Left lung (tissue), 10 donors: ENCODE results near the gene MCRIP2. TPM values are rescaled to one million over a fixed set of nuclear protein-coding genes. Genes with fewer than 3 reads are reported as not detected.

Experiments
- ATAC-seq: fragments of 200-7000 bp; cut with Tn5 transposase; one replicate; pipeline ENCODE4 v1.9.1; 2020; ENCODE audit warnings: moderate library complexity
- DNase-seq, 4 donors: peaks; one replicate each; pipeline ENCODE4 v3.0.0-alpha.2; 2013 to 2020
- H3K27ac ChIP-seq, 2 donors: fragments of 200-600 bp; sonication (generic) in 1 of 2; one replicate each; pipeline versions ENCODE4 v1.5.0 to v1.8.0; 2020 to 2021
- H3K27me3 ChIP-seq, 2 donors: fragments of 200-600 bp; sonication (generic) in 1 of 2; one replicate each; pipeline versions ENCODE4 v1.5.0 to v1.8.0; 2020 to 2021
- H3K36me3 ChIP-seq, 2 donors: fragments of 200-600 bp; sonication (generic) in 1 of 2; one replicate each; pipeline versions ENCODE4 v1.5.0 to v1.8.0; 2020 to 2021
- H3K4me1 ChIP-seq, 2 donors: fragments of 200-600 bp; one replicate each; pipeline ENCODE4 v1.8.0; 2021
- H3K4me3 ChIP-seq, 2 donors: fragments of 200-600 bp; sonication (generic) in 1 of 2; one replicate each; pipeline versions ENCODE4 v1.5.0 to v1.8.0; 2020 to 2021; ENCODE audit warnings: mild to moderate bottlenecking in 1 of 2
- H3K9me3 ChIP-seq, 2 donors: fragments of 200-600 bp; sonication (generic) in 1 of 2; one replicate each; pipeline versions ENCODE4 v1.5.0 to v1.8.0; 2020 to 2021
- CTCF ChIP-seq, 2 donors: fragments of 200-600 bp; sonication (generic) in 1 of 2; IDR thresholded peaks; one replicate each; pipeline versions ENCODE4 v1.5.0 to v1.8.0; 2021; ENCODE audit warnings: antibody characterized with exemption in 2 of 2
- intact Hi-C, 2 donors: fragments of 100-400 bp; cut with DNase I; formaldehyde crosslinking; loops; one replicate each; pipeline versions ENCODE4 v1.11.2 to v1.14.2; 2022
- polyA plus RNA-seq, 6 donors: library from polyadenylated mRNA; unstranded; fragments of 120-200 nt; gene quantifications; one replicate each; pipeline ENCODE4 v1.2.1, GENCODE V29; 2013; ENCODE audit not compliant: insufficient read length in 6 of 6
- total RNA-seq, 2 donors: library from RNA; stranded (reverse); fragmentation: NEBNext Ultra II Directional; extraction: Animal tissue kit (Norgen Biotek cat#: 25700); gene quantifications; one replicate each; pipeline ENCODE4 v1.2.1, GENCODE V29; 2021
- donor health status: DM: no; HTN: yes; CAD: no.
- donor health status: DM: no; HTN: no; CAD: no.

The MCRIP2 gene
- total and polyA plus RNA-seq, 8 donors: 6.8 to 42.5 (median 12.1) TPM

- Histone ChIP-seq H3K27me3 (peaks cover 0 to 33% of the 10 kb centered on the region in 2 donors), H3K9me3 (no peaks in the 10 kb centered on the region), H3K27ac (no peak within 1 kb of the TSS), H3K36me3 (peaks cover 0 to 45% of the 10 kb centered on the region in 2 donors), H3K4me1 (peaks cover 11 to 34% of the 10 kb centered on the region in 2 donors), H3K4me3 (no peak within 1 kb of the TSS)
- intact Hi-C loops: no loop called here
- no peak for DNase-seq
- TF ChIP-seq CTCF (IDR thresholded peaks at IDR 0.05): no peak
- ATAC-seq: no peak
Observed at GRCh38 chr16:674968-675883, 33.6 kb downstream of the MCRIP2 start, which contains the start of gene RHBDL1. Gene RHBDL1, plus strand, starts transcription at chr16:675671. Its CDS starts 120 bp downstream, at chr16:675791.

GRCh38 chr16:675884-676564 is 34.4 kb downstream of the MCRIP2 start:
- DNase-seq (no peak), ATAC-seq (no peak)
- TF ChIP-seq CTCF (IDR thresholded peaks at IDR 0.05): no peak
- Histone ChIP-seq H3K36me3 (peaks cover 0 to 38% of the 10 kb centered on the region in 2 donors), H3K4me3 (no peak overlapping the region), H3K4me1 (peaks cover 14 to 38% of the 10 kb centered on the region in 2 donors), H3K27me3 (peaks cover 0 to 33% of the 10 kb centered on the region in 2 donors), H3K27ac (no peak overlapping the region), H3K9me3 (no peaks in the 10 kb centered on the region)
- intact Hi-C loops: no loop called here

- Histone ChIP-seq H3K4me3 (no peak overlapping the region), H3K27ac (no peak overlapping the region), H3K36me3 (peaks cover 0 to 36% of the 10 kb centered on the region in 2 donors), H3K27me3 (peaks cover 0 to 33% of the 10 kb centered on the region in 2 donors), H3K4me1 (peaks cover 19 to 43% of the 10 kb centered on the region in 2 donors), H3K9me3 (no peaks in the 10 kb centered on the region)
- intact Hi-C loops: no loop called here
- no peak for TF ChIP-seq CTCF (IDR thresholded peaks at IDR 0.05)
- DNase-seq (no peak), ATAC-seq (no peak)
Observed at GRCh38 chr16:676565-676902, 34.9 kb downstream of the MCRIP2 start.

- H3K36me3 ChIP-seq: peaks cover 0 to 36% of the 10 kb centered on the region in 2 donors
- H3K4me1 ChIP-seq: peaks cover 23 to 47% of the 10 kb centered on the region in 2 donors
- no peak overlapping the region for H3K4me3 ChIP-seq
- H3K9me3 ChIP-seq: no peaks in the 10 kb centered on the region
- TF ChIP-seq CTCF (IDR thresholded peaks at IDR 0.05): no peak
- peaks cover 0 to 33% of the 10 kb centered on the region in 2 donors for H3K27me3 ChIP-seq
- H3K27ac ChIP-seq: no peak overlapping the region
- ATAC-seq (peak; percentile 28), DNase-seq (peak in 2 of 4 donors; percentile 57 to 78)
- intact Hi-C loops: no loop called here
Observed at GRCh38 chr16:676913-677312, 35.3 kb downstream of the MCRIP2 start.
